Loucy (cell line): ENCODE data around the gene GAS7.

Experiments used
- H2AFZ ChIP-seq: fragments of 200-600 bp; sonication (generic); 2 replicates; pipeline ENCODE4 v1.6.0; 2016; ENCODE audit warnings: antibody characterized with exemption, mild to moderate bottlenecking, low read length, moderate library complexity
- H3F3A ChIP-seq: fragments of 200-600 bp; 2 replicates; pipeline ENCODE4 v1.6.0; 2016; ENCODE audit warnings: antibody characterized with exemption, low read depth, mild to moderate bottlenecking
- H3K27me3 ChIP-seq: fragments of 200-600 bp; sonication (generic); 2 replicates; pipeline ENCODE4 v1.6.1; 2014; ENCODE audit warnings: low read length, mild to moderate bottlenecking; ENCODE audit not compliant: insufficient read depth, poor library complexity, severe bottlenecking
- H3K36me3 ChIP-seq: fragments of 200-600 bp; sonication (generic); 2 replicates; pipeline ENCODE4 v1.6.1; 2016; ENCODE audit warnings: low read length; ENCODE audit not compliant: insufficient read depth
- H3K4me1 ChIP-seq: fragments of 200-600 bp; sonication (generic); 2 replicates; pipeline ENCODE4 v1.5.1; 2014; ENCODE audit warnings: low read length, mild to moderate bottlenecking; ENCODE audit not compliant: insufficient read depth, poor library complexity, severe bottlenecking
- H3K4me2 ChIP-seq: fragments of 200-600 bp; sonication (generic); 2 replicates; pipeline ENCODE4 v1.6.0; 2014; ENCODE audit warnings: antibody characterized with exemption, low read length, low read depth, mild to moderate bottlenecking; ENCODE audit not compliant: poor library complexity, severe bottlenecking
- H3K4me3 ChIP-seq: fragments of 200-600 bp; sonication (generic); 2 replicates; pipeline ENCODE4 v1.5.1; 2014; ENCODE audit warnings: low read length, mild to moderate bottlenecking, mixed read lengths; ENCODE audit not compliant: poor library complexity, severe bottlenecking
- H3K79me2 ChIP-seq: fragments of 200-600 bp; sonication (generic); 2 replicates; pipeline ENCODE4 v1.6.1; 2014; ENCODE audit warnings: low read length; ENCODE audit not compliant: insufficient read depth
- H3K9ac ChIP-seq: fragments of 200-600 bp; sonication (generic); 2 replicates; pipeline ENCODE4 v1.6.0; 2014; ENCODE audit warnings: mild to moderate bottlenecking, low read depth, low read length, moderate library complexity; ENCODE audit not compliant: poor library complexity, severe bottlenecking
- H3K9me2 ChIP-seq: fragments of 200-600 bp; sonication (generic); replicated peaks from 2 replicates; pipeline ENCODE4 v1.6.1; 2016; ENCODE audit warnings: low read depth, low read length, mixed read lengths
- H3K9me3 ChIP-seq: fragments of 200-600 bp; sonication (generic); 2 replicates; pipeline ENCODE4 v1.6.1; 2014; ENCODE audit warnings: mild to moderate bottlenecking, antibody characterized with exemption, low read length, low read depth; ENCODE audit not compliant: insufficient read depth
- H4K20me1 ChIP-seq: fragments of 200-600 bp; sonication (generic); 2 replicates; pipeline ENCODE4 v1.6.0; 2014; ENCODE audit warnings: antibody characterized with exemption, low read length, mild to moderate bottlenecking; ENCODE audit not compliant: insufficient read depth, poor library complexity, severe bottlenecking
- CTCF ChIP-seq: fragments of 200-600 bp; sonication (generic); conservative IDR thresholded peaks from 2 replicates; pipeline ENCODE4 v1.5.1; 2014; ENCODE audit warnings: mild to moderate bottlenecking, antibody characterized with exemption, low read length
- EZH2phosphoT487 ChIP-seq: fragments of 200-600 bp; IDR thresholded peaks from 2 replicates; pipeline ENCODE4 v1.6.1; 2018; ENCODE audit warnings: antibody characterized with exemption, mild to moderate bottlenecking, moderate library complexity, borderline replicate concordance

The GAS7 gene

GRCh38 chr17:9941305-9941704 is 257.1 kb downstream of the GAS7 start:
- peaks cover 82% of the 10 kb centered on the region for H3K36me3 ChIP-seq
- no peaks in the 10 kb centered on the region for H3K4me1 ChIP-seq
- H3F3A ChIP-seq: no peaks in the 10 kb centered on the region
- no peaks in the 10 kb centered on the region for H3K27me3 ChIP-seq
- no peaks in the 10 kb centered on the region for H4K20me1 ChIP-seq
- no peaks in the 10 kb centered on the region; the same call in 1 of the 2 replicates for H3K9me3 ChIP-seq
- H3K4me2 ChIP-seq: no peak overlapping the region
- no peaks in the 10 kb centered on the region for H3K79me2 ChIP-seq
- TF ChIP-seq CTCF: no peak
- TF ChIP-seq EZH2phosphoT487: no peak
- H3K4me3 ChIP-seq: no peak overlapping the region
- no peak overlapping the region for H2AFZ ChIP-seq
- H3K9me2 ChIP-seq: no peaks in the 10 kb centered on the region
- no peak overlapping the region for H3K9ac ChIP-seq

DNA sequence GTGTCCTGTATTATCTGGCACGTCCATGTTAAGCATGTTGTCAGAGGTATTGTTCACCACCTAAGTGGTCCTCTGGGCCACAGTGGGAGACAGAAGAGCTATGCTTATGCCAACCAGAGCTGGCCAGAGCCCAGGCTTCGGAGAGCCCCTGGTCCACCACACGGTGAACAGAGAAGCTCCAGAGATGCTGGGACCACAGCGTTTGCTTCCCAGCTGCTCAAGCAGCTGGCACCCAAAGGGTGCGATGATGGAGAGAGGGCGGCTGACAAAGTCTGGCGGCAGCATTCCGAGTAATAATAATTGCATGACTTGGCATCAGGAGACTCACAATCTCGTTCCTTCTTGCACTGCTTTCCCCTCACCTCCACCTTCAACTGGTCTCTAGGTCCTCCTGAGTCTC is 257.6 kb downstream of the GAS7 start:
- Histone ChIP-seq H3K27me3 (no peaks in the 10 kb centered on the region), H3K4me3 (no peak overlapping the region), H3K4me2 (no peak overlapping the region), H3K79me2 (no peaks in the 10 kb centered on the region), H3K36me3 (peaks cover 78% of the 10 kb centered on the region), H3K4me1 (no peaks in the 10 kb centered on the region), H3F3A (no peaks in the 10 kb centered on the region), H2AFZ (no peak overlapping the region), H3K9me3 (no peaks in the 10 kb centered on the region; the same call in 1 of the 2 replicates), H3K9me2 (no peaks in the 10 kb centered on the region), H4K20me1 (no peaks in the 10 kb centered on the region), H3K9ac (no peak overlapping the region)
- TF ChIP-seq EZH2phosphoT487 (no peak), CTCF (no peak)

DNA sequence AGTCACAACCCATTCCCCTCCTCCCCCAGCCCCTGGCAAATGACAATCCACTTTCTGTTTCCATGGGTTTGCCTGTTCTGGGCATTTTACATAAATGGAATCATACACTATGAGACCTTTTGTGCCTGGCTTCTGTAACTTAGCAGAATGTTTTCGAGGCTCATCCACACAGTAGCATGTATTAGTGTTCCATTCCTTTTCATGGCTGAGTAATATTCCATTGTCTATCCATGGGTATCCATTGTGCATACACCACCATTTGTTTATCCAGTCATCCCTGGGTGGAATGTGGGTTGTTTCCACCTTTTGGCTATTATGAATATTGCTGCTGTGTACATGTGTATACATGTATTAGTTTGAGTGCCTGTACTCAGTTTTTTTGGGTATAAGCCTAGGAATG is 259.6 kb downstream of the GAS7 start:
- no peaks in the 10 kb centered on the region for H4K20me1 ChIP-seq
- TF ChIP-seq CTCF: no peak
- no peak for TF ChIP-seq EZH2phosphoT487

More for the DNA sequence above, 259.6 kb downstream of the GAS7 start:
- no peak overlapping the region for H2AFZ ChIP-seq
- no peak overlapping the region for H3K4me3 ChIP-seq
- peaks cover 68% of the 10 kb centered on the region for H3K36me3 ChIP-seq
- H3K79me2 ChIP-seq: no peaks in the 10 kb centered on the region
- H3K4me2 ChIP-seq: no peak overlapping the region
- no peaks in the 10 kb centered on the region for H3K27me3 ChIP-seq
- no peak overlapping the region for H3K9ac ChIP-seq
- no peaks in the 10 kb centered on the region; the same call in 1 of the 2 replicates for H3K9me3 ChIP-seq
- H3F3A ChIP-seq: no peaks in the 10 kb centered on the region
- no peaks in the 10 kb centered on the region for H3K4me1 ChIP-seq
- H3K9me2 ChIP-seq: no peaks in the 10 kb centered on the region
